ENCODE data around the gene SPATS2L. TPM values are rescaled to one million over a fixed set of nuclear protein-coding genes. Genes with fewer than 3 reads are reported as not detected.

SPATS2L gene
- total RNA-seq, 1 donor from 2014 or later = 36.6 TPM

GRCh38 chr2:200486529-200486928, 180.0 kb downstream of the SPATS2L start:
- H3K4me3 ChIP-seq = no peak overlapping the region
- H3K4me1 ChIP-seq = no peaks in the 10 kb centered on the region
- peaks cover 19 to 22% of the 10 kb centered on the region in 2 donors for H3K36me3 ChIP-seq
- no peak for DNase-seq (ENCODE audit: low spot score in 2 of 2)
- H3K9me3 ChIP-seq = no peaks in the 10 kb centered on the region
- no peaks in the 10 kb centered on the region for H3K27me3 ChIP-seq
- TF ChIP-seq CTCF (IDR thresholded peaks at IDR 0.05) = no peak
- intact Hi-C loops (cut with DNase I) = no loop called here
- no peak overlapping the region for H3K27ac ChIP-seq

GRCh38 chr2:200488169-200488568, 181.7 kb downstream of the SPATS2L start:
- Histone ChIP-seq H3K9me3 (no peaks in the 10 kb centered on the region), H3K27me3 (no peaks in the 10 kb centered on the region), H3K36me3 (peaks cover 28 to 37% of the 10 kb centered on the region in 2 donors), H3K4me3 (no peak overlapping the region), H3K27ac (no peak overlapping the region), H3K4me1 (no peaks in the 10 kb centered on the region)
- TF ChIP-seq CTCF (IDR thresholded peaks at IDR 0.05) = no peak
- no peak for DNase-seq (ENCODE audit: low spot score in 2 of 2)
- intact Hi-C loops (cut with DNase I) = no loop called here

GRCh38 chr2:200490001-200490400, 183.5 kb downstream of the SPATS2L start:
- Histone ChIP-seq H3K27ac (no peak overlapping the region), H3K27me3 (no peaks in the 10 kb centered on the region), H3K36me3 (peaks cover 34 to 49% of the 10 kb centered on the region in 2 donors), H3K4me3 (no peak overlapping the region), H3K4me1 (no peaks in the 10 kb centered on the region), H3K9me3 (no peaks in the 10 kb centered on the region)
- TF ChIP-seq CTCF (IDR thresholded peaks at IDR 0.05) = no peak
- intact Hi-C loops (cut with DNase I) = no loop called here
- DNase-seq (ENCODE audit: low spot score in 2 of 2) = no peak

GRCh38 chr2:200492656-200493055, 186.2 kb downstream of the SPATS2L start:
- TF ChIP-seq CTCF (IDR thresholded peaks at IDR 0.05) = no peak
- Histone ChIP-seq H3K9me3 (no peaks in the 10 kb centered on the region), H3K4me3 (no peak overlapping the region), H3K4me1 (no peaks in the 10 kb centered on the region), H3K36me3 (peaks cover 43 to 71% of the 10 kb centered on the region in 2 donors), H3K27me3 (no peaks in the 10 kb centered on the region), H3K27ac (no peak overlapping the region)
- intact Hi-C loops (cut with DNase I) = no loop called here
- no peak for DNase-seq (ENCODE audit: low spot score in 2 of 2)

DNA sequence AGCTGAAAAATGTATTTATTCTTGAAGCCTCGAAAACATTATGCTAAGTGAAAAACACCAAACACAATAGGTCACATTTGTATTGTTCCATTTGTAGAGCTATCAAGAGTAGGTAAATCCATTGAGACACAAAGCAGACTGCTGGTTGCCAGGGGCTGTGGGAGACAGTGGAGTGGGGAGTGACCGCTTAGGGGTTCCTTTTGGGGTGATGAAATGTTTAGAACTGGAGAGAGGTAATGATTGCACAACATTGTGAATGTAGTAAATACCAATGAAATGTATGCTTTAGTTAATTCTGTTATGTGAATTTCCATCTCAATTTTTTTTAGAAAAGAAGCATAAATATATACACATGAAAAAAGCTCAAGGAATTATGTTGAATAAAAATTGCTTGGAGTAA, 187.6 kb downstream of the SPATS2L start:
- intact Hi-C loops (cut with DNase I) = no loop called here
- Histone ChIP-seq H3K4me1 (no peaks in the 10 kb centered on the region), H3K4me3 (no peak overlapping the region), H3K9me3 (no peaks in the 10 kb centered on the region), H3K27ac (no peak overlapping the region), H3K36me3 (peaks cover 49 to 78% of the 10 kb centered on the region in 2 donors), H3K27me3 (no peaks in the 10 kb centered on the region)
- TF ChIP-seq CTCF (IDR thresholded peaks at IDR 0.05) = no peak
- DNase-seq (ENCODE audit: low spot score in 2 of 2) = no peak

- H3K9me3 ChIP-seq = no peaks in the 10 kb centered on the region
- H3K27ac ChIP-seq = no peak overlapping the region
- intact Hi-C loops (cut with DNase I) = no loop called here
- DNase-seq (ENCODE audit: low spot score in 2 of 2) = no peak
- H3K27me3 ChIP-seq = no peaks in the 10 kb centered on the region
- TF ChIP-seq CTCF (IDR thresholded peaks at IDR 0.05) = no peak
- no peak overlapping the region for H3K4me3 ChIP-seq
- H3K36me3 ChIP-seq = peaks cover 28 to 55% of the 10 kb centered on the region in 2 donors
- no peaks in the 10 kb centered on the region for H3K4me1 ChIP-seq
These were observed 190.2 kb downstream of the SPATS2L start for GRCh38 chr2:200496696-200497095.
